ENCODE results near the gene PERM1. TPM values are rescaled to one million over a fixed set of nuclear protein-coding genes. Genes with fewer than 3 reads are reported as not detected.

The PERM1 gene
- total RNA-seq, 1 donor from 2014 or later = not detected

DNA sequence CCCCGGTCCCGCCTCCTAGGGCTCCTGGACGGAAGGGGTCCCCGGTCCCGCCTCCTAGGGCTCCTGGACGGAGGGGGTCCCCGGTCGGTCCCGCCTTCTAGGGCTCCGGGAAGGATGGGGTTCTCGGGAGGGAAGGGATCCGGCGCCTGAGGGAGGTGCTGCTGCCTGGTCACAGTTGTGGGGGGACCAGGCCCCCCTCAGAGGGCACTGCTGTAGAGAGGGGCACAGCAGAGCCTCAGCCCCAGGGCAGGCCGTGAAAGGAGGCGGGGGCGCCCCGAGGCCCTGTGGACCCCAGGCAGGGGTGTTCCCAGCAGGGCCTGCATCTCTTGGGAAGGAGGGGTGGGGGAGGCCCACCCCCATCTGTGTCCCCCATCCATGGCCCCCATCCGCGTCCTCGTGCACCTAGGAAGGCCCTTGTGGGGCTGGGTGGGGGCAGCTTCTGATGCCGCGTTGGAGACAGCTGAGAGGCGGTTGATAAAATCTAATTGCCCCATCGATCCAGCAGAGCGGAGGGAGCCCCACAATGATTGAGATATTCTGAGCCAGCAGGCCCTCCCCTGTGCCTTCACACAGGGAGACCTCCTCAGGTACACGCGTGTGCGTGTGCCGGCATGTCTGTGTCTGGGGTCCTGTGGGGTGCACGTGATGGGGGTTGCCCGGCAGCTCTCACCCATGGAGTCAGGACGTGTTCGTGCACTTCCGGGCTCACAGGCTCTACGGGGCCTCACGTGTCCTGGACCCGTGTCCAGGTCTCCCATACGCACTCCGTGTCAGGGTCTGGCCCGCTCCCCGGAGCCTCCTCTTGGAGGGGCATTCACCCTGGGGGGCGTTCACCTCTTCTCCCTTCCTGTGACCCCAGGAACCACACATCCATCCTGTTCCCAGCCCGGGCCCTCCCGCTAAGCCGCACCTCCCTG is 45.3 kb downstream of the PERM1 start:
- DNase-seq (ENCODE audit: low spot score) = no peak

DNA sequence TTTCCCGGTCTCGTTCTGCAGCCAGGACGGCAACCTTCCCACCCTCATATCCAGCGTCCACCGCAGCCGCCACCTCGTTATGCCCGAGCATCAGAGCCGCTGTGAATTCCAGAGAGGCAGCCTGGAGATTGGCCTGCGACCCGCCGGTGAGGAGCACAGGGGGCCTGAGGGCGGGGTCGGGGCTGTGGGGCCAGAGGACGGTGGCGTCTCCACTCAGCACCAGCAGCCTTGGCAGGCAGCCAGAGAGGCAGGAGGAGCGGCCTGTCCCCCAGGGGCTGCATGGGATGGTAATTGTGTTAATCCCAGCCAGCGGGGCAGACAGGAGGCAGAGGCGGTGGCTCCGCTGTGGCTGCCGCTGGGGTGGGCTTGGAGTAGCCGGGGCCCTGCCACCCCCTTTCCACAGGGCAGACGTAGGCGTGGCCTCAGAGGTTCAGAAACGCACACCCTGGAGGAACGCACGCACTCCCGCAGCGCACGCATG is 46.1 kb downstream of the PERM1 start:
- DNase-seq (ENCODE audit: low spot score) = no peak

DNA sequence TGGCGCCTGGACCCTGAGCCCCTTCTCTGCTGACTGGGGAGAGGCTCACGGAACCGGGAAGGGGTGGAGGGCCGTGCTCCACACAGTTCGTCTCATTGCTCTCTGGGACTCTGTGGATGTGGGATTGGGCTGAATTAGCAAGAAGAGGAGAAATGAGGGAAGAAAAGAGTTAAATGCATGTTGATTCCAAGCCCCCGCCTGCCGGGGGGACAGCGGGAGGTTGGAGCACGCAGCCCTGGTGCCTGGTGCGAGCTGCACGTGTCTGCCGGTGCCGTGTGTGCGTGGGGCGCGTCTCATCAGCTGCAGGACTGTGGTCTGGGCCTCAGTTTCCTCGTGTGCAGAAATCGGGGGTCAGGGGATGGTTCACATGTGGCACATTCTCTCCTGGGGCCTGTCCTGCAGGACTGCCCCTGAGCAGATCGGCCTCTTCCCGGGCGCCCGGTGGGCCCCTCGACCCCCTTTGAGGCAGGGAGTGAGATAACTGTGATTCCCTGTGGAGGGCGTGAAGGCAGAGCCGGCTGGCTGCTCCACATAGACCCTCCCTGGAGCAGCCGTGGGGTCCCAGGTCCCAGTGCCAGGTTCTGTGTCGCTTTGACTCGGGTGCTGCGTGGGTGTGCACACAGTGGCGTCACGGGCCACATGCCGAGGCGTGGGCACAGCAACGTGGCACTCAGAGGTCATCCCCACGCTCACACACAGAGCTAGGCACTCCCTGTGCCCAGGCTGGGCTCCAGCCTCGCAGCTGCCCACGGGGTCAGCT is 46.7 kb downstream of the PERM1 start:
- no peak for DNase-seq (ENCODE audit: low spot score)

DNA sequence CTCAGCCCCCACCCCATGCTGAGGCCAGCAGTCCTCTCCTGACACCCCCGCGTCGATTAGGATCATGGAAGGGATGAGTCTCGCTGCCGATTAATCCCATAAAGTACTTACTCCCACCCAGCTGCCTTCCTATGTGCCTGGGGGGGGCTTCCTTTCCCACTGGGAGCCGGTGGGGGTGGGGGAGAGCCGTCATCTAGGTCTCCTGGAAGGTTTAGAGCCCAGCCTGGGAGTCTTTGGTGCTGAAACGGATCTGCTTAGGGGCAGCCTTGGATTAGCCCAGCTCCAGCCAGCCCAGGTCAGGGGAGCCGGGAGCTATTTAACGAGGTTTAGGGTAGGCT is 48.3 kb downstream of the PERM1 start:
- no peak for DNase-seq (ENCODE audit: low spot score)

DNA sequence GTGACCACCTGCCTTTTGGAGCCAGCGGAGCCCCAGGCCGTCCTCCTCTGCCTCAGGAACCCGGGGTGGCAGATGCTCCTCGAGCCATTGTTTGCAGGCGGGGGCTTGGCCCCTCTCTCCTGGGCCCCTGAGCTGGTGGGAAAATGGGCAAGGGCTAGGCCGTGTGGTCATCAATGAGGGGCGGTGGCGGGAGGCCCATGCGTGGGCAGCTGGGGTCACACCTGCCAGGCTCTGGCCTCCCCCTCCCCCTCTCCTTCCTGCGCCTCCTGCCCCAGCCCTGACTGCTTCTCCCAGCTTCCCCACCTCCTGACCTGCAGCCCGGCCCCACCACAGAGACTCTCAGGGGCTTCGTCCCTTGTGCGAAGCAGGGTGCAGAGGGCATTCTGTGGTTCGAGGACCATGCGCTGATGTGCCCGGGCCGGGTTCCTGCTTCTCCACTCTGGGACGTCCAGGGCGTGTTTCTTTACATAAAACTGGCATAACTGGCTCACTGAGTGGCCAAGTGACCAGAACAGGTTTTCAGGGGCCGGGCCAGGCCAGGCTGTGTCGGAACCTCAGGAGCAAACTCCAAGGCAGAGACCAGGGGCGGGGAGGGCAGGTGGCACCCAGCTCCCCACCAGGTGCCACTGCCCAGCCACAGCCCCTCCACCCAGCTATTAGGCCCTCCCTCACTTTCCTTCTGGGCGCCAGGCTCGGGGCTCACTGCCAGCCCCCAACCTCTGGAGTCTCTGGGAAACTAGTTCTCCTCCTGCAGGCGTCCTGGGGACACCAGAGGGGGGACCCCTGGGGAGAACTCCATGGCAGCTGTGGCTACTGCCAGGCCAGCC is 48.9 kb downstream of the PERM1 start:
- no peak for DNase-seq (ENCODE audit: low spot score)

DNA sequence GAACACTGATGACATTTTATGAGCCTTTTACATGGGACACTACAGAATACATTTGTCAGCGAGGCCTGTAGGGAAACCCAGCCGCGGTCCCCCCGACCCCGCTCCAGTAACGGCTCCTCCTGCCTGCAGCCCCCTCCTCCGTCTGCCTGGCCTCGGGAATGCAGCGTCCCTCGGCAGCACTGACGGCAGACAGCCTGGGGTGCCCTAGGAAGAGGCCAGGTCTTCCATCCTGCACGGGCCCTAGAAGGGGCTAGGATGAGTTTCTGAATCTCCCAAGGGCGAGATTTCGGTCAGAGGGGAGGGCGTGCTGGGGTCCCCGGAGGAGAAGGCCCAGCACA is 49.8 kb downstream of the PERM1 start:
- DNase-seq (ENCODE audit: low spot score) = no peak

DNA sequence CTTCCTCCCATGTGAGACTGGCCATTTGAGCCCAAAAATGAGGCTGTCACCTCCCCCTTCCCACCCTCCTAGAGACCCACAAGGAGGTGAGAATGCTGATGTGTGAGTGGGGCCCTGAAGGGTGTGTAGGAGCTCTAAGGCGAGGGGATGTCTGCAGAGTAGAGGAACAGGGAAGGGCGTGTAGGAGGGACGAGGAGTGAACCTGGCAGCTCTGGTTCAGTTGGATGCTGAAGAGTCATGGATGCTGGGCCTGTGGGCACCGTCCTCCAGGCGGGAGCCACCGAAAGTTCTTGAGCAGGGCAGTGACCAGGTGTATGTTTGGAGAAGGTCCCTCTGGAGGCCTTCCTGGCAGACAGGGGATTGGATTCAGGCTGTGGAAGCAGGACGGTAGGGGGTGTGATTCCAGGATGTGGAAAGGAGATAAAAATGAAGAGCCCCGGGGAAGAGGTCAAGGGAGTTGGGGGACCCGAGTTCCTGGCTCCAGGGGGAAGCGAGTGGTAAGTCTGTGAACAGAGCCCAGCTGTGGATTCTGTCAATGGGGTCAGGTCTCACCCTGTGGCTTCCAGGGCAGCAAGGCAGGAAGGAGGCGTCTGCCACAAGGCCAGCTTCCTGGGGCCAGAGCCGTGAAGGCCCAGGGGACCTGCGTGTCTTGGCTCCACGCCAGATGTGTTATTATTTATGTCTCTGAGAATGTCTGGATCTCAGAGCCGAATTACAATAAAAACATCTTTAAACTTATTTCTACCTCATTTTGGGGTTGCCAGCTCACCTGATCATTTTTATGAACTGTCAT is 50.3 kb downstream of the PERM1 start:
- DNase-seq (ENCODE audit: low spot score) = no peak

DNA sequence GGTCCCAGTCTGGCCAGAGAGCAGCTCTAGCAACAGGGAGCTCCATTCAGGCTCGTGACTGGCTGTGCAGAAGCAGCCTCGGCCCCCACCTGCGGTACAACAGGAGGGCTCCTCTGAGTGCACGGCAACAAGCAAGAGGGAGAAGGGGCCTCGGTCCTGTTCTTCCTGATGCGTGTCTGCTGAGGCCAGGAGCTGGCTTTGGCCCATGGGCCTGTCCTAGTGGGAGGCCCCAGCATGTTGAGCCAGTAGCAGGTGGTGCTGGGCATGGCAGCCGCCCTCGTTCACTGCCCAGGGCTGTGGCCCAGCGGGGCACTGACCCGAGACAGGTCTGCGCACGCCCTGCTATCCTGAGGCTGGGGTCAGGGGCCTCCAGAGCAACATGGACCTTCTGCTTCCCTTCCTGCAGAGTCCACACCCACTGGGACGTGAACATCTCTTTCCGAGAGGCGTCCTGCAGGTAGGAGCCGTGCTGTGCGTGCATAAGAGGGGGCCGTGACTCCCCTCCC is 51.2 kb downstream of the PERM1 start:
- DNase-seq (ENCODE audit: low spot score) = no peak

DNA sequence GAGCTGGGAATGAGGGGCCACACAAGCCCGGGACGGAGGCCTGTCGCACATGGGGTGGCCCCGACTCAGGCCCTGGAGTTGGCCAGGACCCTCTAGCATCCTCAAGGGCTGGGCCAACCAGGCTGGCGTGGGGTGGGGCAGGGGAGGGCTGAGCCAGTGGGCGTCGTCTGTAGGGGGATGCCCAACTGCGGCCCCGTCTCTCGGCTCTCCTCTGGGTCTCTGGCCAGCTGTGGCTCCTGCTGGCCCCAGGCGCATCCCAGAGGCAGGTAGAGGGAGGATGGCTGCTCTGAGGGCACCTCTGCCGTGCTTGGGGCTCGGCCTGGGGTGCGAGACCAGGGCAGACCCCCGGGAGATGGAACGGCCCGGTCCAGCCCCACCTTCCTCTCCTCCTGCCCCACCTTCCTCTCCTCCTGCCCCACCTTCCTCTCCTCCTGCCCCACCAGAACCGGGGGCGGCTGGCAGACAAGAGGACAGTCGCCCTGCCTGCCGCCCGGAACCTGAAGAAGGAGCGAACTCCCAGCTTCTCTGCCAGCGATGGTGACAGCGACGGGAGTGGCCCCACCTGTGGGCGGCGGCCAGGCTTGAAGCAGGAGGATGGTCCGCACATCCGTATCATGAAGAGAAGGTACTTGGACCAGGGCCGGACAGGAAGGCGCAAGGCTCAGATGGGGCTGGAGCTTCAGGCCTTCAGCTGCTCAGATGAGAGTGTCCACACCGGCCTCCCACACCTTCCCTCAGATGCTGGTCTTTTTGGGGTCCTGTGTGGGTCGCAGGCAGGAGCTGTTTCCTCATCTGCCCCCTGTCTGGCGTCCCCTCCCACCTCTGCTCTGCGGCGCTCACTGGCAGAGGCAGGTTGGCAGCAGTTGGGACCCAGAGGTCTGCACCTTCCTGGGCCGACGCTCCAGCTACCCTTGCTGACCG is 51.9 kb downstream of the PERM1 start:
- no peak for DNase-seq (ENCODE audit: low spot score)

DNA sequence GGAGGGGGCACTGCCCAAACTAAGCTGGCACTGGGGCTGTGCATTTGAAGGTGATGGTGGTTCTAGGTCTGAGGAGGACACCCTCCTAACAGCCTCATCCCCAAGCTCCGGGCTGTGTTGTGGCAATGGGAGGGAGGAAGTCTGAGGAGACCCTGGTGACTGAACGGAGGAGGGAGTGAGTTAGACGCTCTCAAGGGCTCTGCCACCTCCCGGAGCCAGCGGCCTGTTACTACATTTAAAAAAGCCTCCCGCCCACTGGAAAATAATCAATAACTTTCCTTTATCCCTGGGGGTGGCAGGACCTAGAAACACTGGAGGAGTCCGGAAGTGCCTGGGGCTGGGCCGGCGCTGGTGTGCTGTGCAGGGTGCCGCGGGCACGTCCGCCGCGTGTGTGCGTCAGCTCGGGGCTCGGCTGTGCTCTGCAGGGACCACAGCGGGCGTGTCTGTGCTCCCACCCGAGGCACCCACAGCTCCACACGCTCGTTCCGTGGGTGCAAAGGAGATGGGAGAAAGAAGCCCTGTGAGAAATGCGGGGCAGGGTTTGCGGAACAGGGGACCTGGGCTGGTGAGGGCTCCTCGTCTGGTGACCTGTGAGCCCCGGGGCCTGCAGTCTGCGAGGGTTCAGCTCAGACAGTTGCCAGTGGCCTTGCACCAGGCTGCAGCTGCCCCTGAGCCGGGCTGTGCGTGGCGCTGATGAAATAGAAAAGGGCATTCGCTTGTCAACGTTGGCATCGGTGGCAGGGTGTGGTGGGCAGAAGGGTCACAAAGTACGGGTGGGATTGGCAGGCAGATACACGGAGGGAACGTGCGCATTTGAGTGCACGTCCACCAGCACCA is 52.9 kb downstream of the PERM1 start:
- no peak for DNase-seq (ENCODE audit: low spot score)

DNA sequence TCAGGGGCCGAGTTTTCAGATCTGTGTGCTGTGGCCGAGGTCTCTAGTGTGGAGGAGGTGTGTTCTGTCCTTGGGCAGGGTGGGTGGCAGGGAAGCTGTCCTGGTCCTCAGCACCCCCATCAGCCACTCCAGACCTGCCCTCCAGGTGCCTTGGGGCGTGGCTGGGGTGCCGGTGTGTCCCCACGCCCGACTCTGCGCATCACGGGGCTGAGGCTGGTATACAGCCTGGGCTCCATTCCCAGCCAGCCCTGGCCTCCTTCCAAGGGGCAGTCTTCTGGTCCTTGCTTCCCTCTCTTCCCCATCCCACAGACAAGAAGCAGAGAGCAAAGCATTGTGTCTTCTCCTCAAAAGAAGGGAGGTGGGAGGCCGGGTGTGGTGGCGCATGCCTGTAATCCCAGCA is 54.1 kb downstream of the PERM1 start:
- no peak for DNase-seq (ENCODE audit: low spot score)

DNA sequence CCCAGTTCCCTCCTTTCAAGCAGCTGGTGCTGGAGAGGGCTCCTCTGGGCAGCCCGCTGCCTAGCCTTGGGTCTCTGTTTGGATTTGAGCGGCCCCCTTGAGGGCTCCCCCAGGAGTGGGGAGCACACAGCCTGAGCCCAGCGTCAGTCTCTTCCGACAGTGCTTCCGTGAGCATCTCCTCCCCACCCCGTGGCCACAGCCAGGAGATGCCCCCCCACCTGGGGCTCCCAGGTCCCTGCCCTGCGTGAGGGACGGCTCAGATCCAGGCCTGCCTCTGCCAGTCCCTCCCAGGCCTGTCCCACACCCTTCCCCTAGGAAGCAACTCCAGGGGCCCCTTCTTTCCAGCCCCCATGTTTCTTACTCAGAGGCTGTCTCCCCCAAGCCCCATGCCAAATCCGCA is 54.7 kb downstream of the PERM1 start:
- no peak for DNase-seq (ENCODE audit: low spot score)

DNA sequence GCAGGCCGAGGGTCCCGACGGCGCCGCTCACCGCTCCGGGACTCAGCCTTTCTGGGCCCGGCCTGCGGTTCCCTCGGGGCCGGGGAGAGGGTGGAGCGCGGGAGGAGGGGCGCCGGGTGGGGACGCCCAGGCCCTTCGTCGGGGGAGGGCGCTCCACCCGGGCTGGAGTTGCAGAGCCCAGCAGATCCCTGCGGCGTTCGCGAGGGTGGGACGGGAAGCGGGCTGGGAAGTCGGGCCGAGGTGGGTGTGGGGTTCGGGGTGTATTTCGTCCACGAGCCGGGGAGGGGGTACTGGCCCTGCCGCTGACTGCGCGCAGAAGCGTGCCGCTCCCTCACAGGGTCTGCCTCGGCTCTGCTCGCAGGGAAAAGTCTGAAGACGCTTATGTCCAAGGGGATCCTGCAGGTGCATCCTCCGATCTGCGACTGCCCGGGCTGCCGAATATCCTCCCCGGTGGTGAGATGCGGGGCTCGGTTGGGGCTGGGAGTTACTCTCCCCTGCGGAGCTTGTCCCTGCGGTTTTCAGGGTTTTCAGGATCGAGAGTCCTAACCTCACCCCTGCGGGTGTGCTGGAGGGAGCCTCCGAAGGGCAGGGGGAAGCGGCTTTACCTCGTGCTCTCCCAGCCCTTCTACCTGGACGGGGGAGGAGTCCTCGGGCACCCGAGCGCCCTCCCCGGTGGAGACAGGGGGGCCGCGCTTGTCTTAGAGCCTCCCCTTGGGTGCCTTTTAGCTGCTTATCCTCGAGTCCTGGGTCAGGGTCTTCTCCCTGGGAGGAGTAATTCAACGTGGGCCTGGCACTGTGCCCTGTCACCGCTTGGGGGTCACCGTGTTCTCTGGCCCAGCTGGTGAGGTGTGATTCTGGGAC is 56.1 kb downstream of the PERM1 start:
- DNase-seq (ENCODE audit: low spot score) = no peak
